Naive thymus-derived CD8-positive, alpha-beta T cell (primary cell): ENCODE measurements around the gene TCF19. TPM values are rescaled to one million over a fixed set of nuclear protein-coding genes. Genes with fewer than 3 reads are reported as not detected.
"Not testable (repeated sequence)": the region's sequence is repeated elsewhere in the genome, so short reads cannot be mapped to it uniquely, and the experiment has no call there.

Experiments used
- ATAC-seq, 2 donors: fragments of 150-1000 bp; cut with Tn5 transposase in 1 of 2; sonication (Bioruptor Pico), chemical (Tn5 transposase) in 1 of 2; 1 replicate in 1 of 2; 2 replicates in 1 of 2; pipeline ENCODE4 v1.10.0; 2021; ENCODE audit warnings: mild to moderate bottlenecking in 2 of 2, moderate library complexity in 2 of 2
- POLR2A ChIA-PET: fragments of 350-600 bp; sonication (Branson Sonifier 250); formaldehyde crosslinking; loops from one replicate; lab custom pipeline; 2021; ENCODE audit warnings: antibody characterized with exemption; lab: Charles Lee
- DNase-seq, 10 donors: peaks; one replicate each; pipeline versions ENCODE4 v3.0.0 to v3.0.0-alpha.2; 2020 to 2022
- H3K27ac Mint-ChIP-seq, 10 donors: one replicate each; pipeline ENCODE4 v1.8.0; 2020 to 2022; ENCODE audit warnings: mild to moderate bottlenecking in 10 of 10, mixed read lengths in 10 of 10, moderate library complexity in 4 of 10, inconsistent platforms in 1 of 10
- H3K27me3 Mint-ChIP-seq, 5 donors: one replicate each; pipeline ENCODE4 v1.8.0; 2021 to 2022; ENCODE audit warnings: mixed read lengths in 5 of 5
- H3K36me3 Mint-ChIP-seq, 3 donors: one replicate each; pipeline ENCODE4 v1.8.0; 2020 to 2022; ENCODE audit warnings: mixed read lengths in 3 of 3, mild to moderate bottlenecking in 2 of 3, inconsistent platforms in 1 of 3
- H3K4me1 Mint-ChIP-seq, 4 donors: one replicate each; pipeline ENCODE4 v1.8.0; 2021 to 2022; ENCODE audit warnings: mixed read lengths in 4 of 4
- H3K4me3 Mint-ChIP-seq, 10 donors: one replicate each; pipeline ENCODE4 v1.8.0; 2020 to 2022; ENCODE audit warnings: mild to moderate bottlenecking in 10 of 10, mixed read lengths in 10 of 10, moderate library complexity in 6 of 10, inconsistent platforms in 1 of 10
- H3K9me3 Mint-ChIP-seq, 9 donors: one replicate each; pipeline ENCODE4 v1.8.0; 2020 to 2022; ENCODE audit warnings: mixed read lengths in 9 of 9, mild to moderate bottlenecking in 3 of 9, inconsistent platforms in 1 of 9, moderate library complexity in 1 of 9
- polyA plus RNA-seq, 3 donors: library from polyadenylated mRNA; unstranded; fragments of 300-500 nt; fragmentation: Illumina TruSeq; gene quantifications; one replicate each; pipeline ENCODE4 v1.2.3, GENCODE V29; 2021
- total RNA-seq, 8 experiments: library from RNA in 2 of 8; stranded (reverse) in 2 of 8; gene quantifications; one replicate each; pipeline ENCODE4 v1.2.3 and lab custom pipeline; 2021 to 2026

Gene TCF19
- total and polyA plus RNA-seq, 5 experiments from 2014 or later = 5.6 to 10.2 (median 9.3) TPM

GRCh38 chr6:31168606-31169005, 10.2 kb downstream of the TCF19 start:
- H3K36me3 Mint-ChIP-seq = no peaks in the 10 kb centered on the region
- H3K27me3 Mint-ChIP-seq = no peaks in the 10 kb centered on the region
- POLR2A ChIA-PET = no interaction called here
- DNase-seq = no peak
- ATAC-seq = no peak
- no peaks in the 10 kb centered on the region for H3K4me1 Mint-ChIP-seq
- peak overlapping the region in 2 of 10 donors; percentile 17 to 68 for H3K27ac Mint-ChIP-seq
- no peak overlapping the region for H3K4me3 Mint-ChIP-seq
- H3K9me3 Mint-ChIP-seq = no peaks in the 10 kb centered on the region

DNA sequence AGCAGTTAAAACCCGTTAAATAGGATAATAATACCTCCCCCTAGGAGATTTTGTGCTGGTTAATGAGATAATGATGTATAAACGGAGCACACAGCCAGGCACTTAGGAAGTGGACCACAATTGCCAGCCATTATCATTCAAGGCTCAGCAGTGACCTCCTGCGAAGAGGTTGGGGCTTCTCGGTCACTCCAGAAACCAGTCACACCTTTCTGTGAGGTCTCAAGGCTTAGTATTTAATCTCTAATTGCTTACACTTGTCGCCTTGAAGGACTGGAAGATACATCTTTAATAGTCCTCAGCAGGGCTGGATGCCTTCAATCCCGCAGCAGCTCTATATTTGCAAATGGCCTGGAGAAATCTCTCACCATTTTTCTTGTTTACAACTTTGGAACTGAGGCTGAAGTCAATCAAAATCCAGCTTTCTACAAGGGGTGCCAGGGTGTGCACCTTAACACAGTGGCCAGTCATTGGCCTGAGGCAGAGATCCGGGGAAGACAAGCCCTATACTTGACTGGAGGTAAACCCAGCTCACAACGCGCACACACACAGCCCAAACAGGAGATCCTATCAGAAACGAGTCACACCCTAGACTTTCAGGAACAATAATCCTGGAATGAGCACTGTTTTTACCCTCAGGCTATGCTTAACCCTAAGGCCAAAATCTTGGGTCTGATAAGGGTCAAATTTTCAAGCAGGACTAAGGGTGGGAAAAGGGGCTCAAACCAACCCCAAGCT, 10.9 kb downstream of the TCF19 start:
- no peaks in the 10 kb centered on the region for H3K9me3 Mint-ChIP-seq
- H3K27me3 Mint-ChIP-seq = no peaks in the 10 kb centered on the region
- no peaks in the 10 kb centered on the region for H3K4me1 Mint-ChIP-seq
- H3K36me3 Mint-ChIP-seq = no peaks in the 10 kb centered on the region
- H3K27ac Mint-ChIP-seq = no peak overlapping the region
- no peak overlapping the region for H3K4me3 Mint-ChIP-seq
- DNase-seq = no peak
- ATAC-seq = no peak
- POLR2A ChIA-PET = interaction anchor here (0.5 kb wide), 1 partner anchor 13 kb away, joined by 3 read pairs; no protein-coding TSS in a partner anchor

DNA sequence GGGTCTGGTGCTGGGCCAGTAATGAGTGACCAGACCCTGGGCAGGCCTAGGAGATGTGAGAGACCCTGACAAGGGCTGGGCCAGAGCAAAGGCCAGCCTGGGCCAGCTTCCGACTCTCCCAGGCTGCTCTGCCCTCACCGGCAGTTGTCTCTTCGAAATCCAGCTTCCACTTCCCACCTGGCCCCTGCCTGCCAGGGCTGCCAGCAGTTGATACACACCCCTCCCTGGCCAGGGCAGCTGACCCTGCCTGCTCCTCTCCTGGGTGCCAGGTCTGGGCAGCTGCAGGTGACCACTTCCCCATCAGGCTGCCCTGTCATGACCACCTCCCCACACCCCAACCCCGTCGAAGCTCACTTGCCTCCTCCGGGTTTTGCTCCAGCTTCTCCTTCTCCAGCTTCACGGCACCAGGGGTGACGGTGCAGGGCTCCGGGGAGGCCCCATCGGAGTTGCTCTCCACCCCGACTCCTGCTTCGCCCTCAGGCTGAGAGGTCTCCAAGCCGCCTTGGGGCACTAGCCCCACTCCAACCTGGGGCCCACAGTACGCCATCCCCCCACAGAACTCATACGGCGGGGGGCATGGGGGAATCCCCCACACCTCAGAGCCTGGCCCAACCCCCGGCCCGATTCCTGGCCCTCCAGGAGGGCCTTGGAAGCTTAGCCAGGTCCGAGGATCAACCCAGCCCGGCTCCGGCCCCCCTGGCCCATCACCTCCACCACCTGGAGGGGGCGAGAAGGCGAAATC, 11.6 kb downstream of the TCF19 start:
- H3K27me3 Mint-ChIP-seq, H3K4me3 Mint-ChIP-seq, H3K4me1 Mint-ChIP-seq, H3K9me3 Mint-ChIP-seq, H3K27ac Mint-ChIP-seq, POLR2A ChIA-PET, H3K36me3 Mint-ChIP-seq, DNase-seq, ATAC-seq: not testable (repeated sequence)

DNA sequence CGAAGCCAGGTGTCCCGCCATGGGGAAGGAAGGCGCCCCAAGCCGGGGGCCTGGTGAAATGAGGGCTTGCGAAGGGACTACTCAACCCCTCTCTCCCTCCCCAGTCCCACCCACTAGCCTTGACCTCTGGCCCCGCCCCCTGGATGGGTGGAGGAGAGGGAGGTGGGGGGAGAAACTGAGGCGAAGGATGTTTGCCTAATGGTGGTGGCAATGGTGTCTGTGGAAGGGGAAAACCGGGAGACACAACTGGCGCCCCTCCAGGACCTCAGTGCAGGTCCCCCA, 12.2 kb downstream of the TCF19 start, which contains the start of gene POU5F1:
Gene POU5F1 (minus strand): TSS at position 83 of the 282 bp plus-strand sequence. CDS start 62 bp downstream, at position 21.
- POLR2A ChIA-PET = no interaction called here
- ATAC-seq (no peak), DNase-seq (no peak)
- H3K4me3 Mint-ChIP-seq = no peak within 1 kb of the TSS
- H3K4me1 Mint-ChIP-seq = peaks cover 0 to 4% (median under 1%) of the 10 kb centered on the region in 4 donors
- H3K36me3 Mint-ChIP-seq = no peaks in the 10 kb centered on the region
- H3K9me3 Mint-ChIP-seq = no peaks in the 10 kb centered on the region
- peak within 1 kb of the TSS in 2 of 10 donors; percentile 77 to 81 for H3K27ac Mint-ChIP-seq
- no peaks in the 10 kb centered on the region for H3K27me3 Mint-ChIP-seq

DNA sequence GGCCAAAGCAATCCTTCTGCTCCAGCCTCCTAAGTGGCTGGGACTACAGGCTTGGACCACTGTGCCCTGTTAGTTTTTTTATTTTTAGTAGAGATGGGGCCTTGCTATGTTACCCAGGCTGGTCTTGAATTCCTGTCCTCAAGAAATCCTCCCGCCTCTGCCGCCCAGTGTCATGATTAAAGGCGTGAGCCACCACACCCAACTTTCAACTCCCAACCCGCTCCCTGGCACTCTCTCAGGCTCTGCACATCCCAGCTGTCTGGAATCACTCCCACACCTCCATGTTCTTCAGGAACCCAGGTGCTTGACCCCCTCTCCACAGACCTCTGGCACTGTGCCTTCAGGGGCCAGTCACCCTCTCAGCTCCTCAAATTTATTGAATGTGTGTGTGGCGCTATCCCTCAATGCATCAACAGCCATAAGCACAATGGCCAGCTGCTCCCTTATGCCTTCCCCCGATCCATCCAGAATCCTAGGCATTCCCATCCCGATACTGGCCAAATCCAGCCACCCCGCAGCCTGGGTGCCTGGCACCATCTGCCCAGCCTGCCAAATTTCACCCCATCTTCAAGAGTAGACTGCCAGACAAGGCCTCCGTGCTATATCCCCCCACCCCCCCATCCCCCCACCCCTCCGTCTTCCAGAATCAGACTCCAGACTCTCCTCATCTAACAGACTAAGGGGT, 12.7 kb downstream of the TCF19 start:
- H3K9me3 Mint-ChIP-seq = no peaks in the 10 kb centered on the region
- DNase-seq (no peak), ATAC-seq (no peak)
- peaks cover 0 to 10% (median 7%) of the 10 kb centered on the region in 4 donors for H3K4me1 Mint-ChIP-seq
- no peaks in the 10 kb centered on the region for H3K36me3 Mint-ChIP-seq
- POLR2A ChIA-PET = no interaction called here
- H3K27me3 Mint-ChIP-seq = no peaks in the 10 kb centered on the region
- H3K27ac Mint-ChIP-seq = peak overlapping the region in 2 of 10 donors; percentile 77 to 81
- H3K4me3 Mint-ChIP-seq = no peak overlapping the region

GRCh38 chr6:31171931-31172905, 13.8 kb downstream of the TCF19 start:
- DNase-seq (no peak), ATAC-seq (no peak)
- POLR2A ChIA-PET = no interaction called here
- H3K4me1 Mint-ChIP-seq = peaks cover 0 to 11% (median 9%) of the 10 kb centered on the region in 4 donors
- peak overlapping the region in 2 of 10 donors; percentile 11 to 52 for H3K27ac Mint-ChIP-seq
- H3K27me3 Mint-ChIP-seq = no peaks in the 10 kb centered on the region
- no peak overlapping the region for H3K4me3 Mint-ChIP-seq
- H3K36me3 Mint-ChIP-seq = no peaks in the 10 kb centered on the region
- H3K9me3 Mint-ChIP-seq = no peaks in the 10 kb centered on the region

DNA sequence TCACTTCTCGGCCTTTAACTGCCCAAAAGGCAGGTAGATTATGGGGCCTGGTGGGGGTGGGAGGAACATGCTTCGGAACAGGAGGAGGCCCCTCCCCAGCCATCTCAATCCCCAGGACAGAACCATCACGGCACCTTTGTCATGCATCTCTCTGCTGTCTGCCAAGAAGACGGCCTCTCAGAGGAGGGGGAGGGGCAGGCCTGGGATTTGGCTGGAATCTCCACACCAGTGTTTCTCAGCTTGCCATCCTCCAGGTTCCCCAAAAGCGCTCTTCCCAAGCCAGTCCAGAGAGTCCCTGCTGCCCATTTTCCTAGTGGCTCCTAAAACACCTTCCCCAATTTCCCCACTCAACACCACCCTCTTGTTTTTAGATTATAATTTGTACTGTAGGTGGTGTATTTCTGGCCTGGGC, 14.6 kb downstream of the TCF19 start:
- H3K27ac Mint-ChIP-seq = no peak overlapping the region
- no peak for ATAC-seq
- H3K4me3 Mint-ChIP-seq = no peak overlapping the region
- no peaks in the 10 kb centered on the region for H3K27me3 Mint-ChIP-seq
- no peak for DNase-seq
- H3K4me1 Mint-ChIP-seq = peaks cover 0 to 11% (median 9%) of the 10 kb centered on the region in 4 donors
- H3K9me3 Mint-ChIP-seq = no peaks in the 10 kb centered on the region
- no peaks in the 10 kb centered on the region for H3K36me3 Mint-ChIP-seq
- POLR2A ChIA-PET = no interaction called here

GRCh38 chr6:31173406-31173805, 15.0 kb downstream of the TCF19 start:
- no peak overlapping the region for H3K27ac Mint-ChIP-seq
- no peaks in the 10 kb centered on the region for H3K27me3 Mint-ChIP-seq
- DNase-seq (no peak), ATAC-seq (no peak)
- H3K9me3 Mint-ChIP-seq = no peaks in the 10 kb centered on the region
- no peaks in the 10 kb centered on the region for H3K36me3 Mint-ChIP-seq
- H3K4me3 Mint-ChIP-seq = no peak overlapping the region
- H3K4me1 Mint-ChIP-seq = peaks cover 0 to 11% (median 9%) of the 10 kb centered on the region in 4 donors
- POLR2A ChIA-PET = no interaction called here

DNA sequence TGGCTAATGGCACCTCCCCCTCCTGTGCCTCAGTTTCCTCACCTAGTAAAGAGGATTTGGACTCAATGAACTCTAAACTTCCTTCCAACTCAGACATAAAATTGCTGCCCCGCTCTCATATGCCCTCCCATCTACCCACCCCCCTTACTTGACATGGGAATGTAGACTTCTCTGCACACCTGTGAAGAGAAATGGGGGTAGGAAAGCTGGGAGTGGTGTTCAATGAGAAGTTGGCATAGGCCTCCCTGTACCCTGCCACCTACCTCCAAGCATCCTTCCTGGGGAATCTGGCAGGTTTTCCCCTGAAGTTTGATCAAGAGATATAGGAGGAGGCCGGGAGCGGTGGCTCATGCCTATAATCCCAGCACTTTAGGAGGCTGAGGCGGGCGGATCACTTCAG, 16.0 kb downstream of the TCF19 start:
- Mint-ChIP-seq H3K36me3 (no peaks in the 10 kb centered on the region), H3K4me1 (peaks cover 0 to 18% (median 17%) of the 10 kb centered on the region in 4 donors), H3K9me3 (no peaks in the 10 kb centered on the region), H3K4me3 (no peak overlapping the region), H3K27ac (no peak overlapping the region), H3K27me3 (no peaks in the 10 kb centered on the region)
- POLR2A ChIA-PET = no interaction called here
- ATAC-seq (no peak), DNase-seq (no peak)

- H3K4me3 Mint-ChIP-seq = peak overlapping the region in 5 of 10 donors; percentile 4 to 31 (median 18)
- peak in 1 of 10 donors; percentile 15 for DNase-seq
These were observed 17.6 kb downstream of the TCF19 start for GRCh38 chr6:31175971-31176370.

DNA sequence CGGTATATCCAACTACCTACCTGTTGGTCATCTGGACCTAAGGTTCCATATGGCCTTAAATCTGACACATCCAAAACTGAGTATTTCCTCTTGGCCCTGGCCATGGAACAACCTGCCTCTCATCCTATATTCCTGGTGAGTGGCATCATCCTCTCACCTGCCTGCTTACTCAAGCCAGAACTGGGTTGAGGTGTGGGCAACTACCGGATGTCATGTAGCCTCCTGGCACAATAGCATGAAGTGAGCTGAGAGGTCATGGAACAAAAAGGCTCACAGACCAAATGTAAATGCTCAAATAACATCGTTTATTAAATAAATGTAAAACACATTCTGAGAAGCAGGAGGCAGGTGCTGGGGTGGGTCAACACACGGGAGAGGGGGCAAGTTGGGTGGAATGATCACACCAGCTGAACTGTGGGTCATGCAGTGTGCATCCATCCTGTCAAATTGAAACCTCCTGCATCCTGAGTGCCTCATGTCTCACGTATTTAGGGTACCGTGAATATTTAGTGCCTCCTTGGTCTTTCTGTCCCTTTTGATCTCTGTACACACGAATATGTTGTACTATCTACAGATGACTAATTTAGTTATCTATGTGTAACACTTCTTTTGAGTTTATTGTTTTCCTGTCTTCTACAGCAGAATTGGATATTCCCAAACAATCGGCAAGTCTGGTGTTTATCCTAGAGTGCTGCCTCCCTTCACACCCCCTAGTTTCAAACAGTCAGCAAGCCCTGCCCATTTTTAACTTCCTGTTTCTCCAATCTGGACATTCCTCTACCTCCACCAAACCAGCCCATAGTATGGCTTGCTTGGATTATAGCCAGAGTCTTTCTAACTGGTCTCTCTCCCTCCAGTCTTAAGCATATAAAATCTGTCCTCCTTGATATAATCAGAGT, 20.0 kb downstream of the TCF19 start:
- peak overlapping the region in 2 of 10 donors; percentile 4 to 23 for H3K27ac Mint-ChIP-seq
- no peak for ATAC-seq
- POLR2A ChIA-PET = no interaction called here

More at GRCh38 chr6:31175971-31176370, 17.6 kb downstream of the TCF19 start:
- Mint-ChIP-seq H3K9me3 (no peaks in the 10 kb centered on the region), H3K27ac (peak overlapping the region in 7 of 10 donors; percentile 15 to 82 (median 53)), H3K36me3 (no peaks in the 10 kb centered on the region), H3K4me1 (peaks cover 2 to 28% (median 21%) of the 10 kb centered on the region in 4 donors), H3K27me3 (no peaks in the 10 kb centered on the region)
- ATAC-seq = peak in 1 of 2 donors; percentile 53
- POLR2A ChIA-PET = no interaction called here

More for the DNA sequence above, 20.0 kb downstream of the TCF19 start:
- Mint-ChIP-seq H3K4me3 (peak overlapping the region in 1 of 10 donors; percentile 2), H3K9me3 (no peaks in the 10 kb centered on the region), H3K27me3 (no peaks in the 10 kb centered on the region), H3K4me1 (peaks cover 2 to 28% (median 21%) of the 10 kb centered on the region in 4 donors), H3K36me3 (no peaks in the 10 kb centered on the region)
- no peak for DNase-seq
